GM12878 (cell line): Measurements from ENCODE around the gene MAPRE2. TPM values are rescaled to one million over a fixed set of nuclear protein-coding genes. Genes with fewer than 3 reads are reported as not detected.

Source experiments
- ATAC-seq: fragments of 200-7000 bp; cut with Tn5 transposase; 3 replicates; pipeline ENCODE4 v1.9.1; 2020; ENCODE audit warnings: mild to moderate bottlenecking, moderate library complexity
- BruUV-seq: library from RNA; stranded (reverse); fragments of 400-500 nt; replicated peaks from 2 replicates; lab custom pipeline; 2021; lab: Mats Ljungman, UMichigan
- CTCF ChIA-PET: fragments of 300-600 bp; sonication (Branson Sonifier 250); formaldehyde crosslinking; extraction: SDS; loops from one replicate; lab custom pipeline; 2021; ENCODE audit warnings: inconsistent platforms; lab: Yijun Ruan, JAX
- POLR2A ChIA-PET: fragments of 350-600 bp; formaldehyde crosslinking; extraction: SDS; loops from one replicate; lab custom pipeline; 2021; ENCODE audit warnings: inconsistent platforms; lab: Charles Lee
- RAD21 ChIA-PET: fragments of 300-600 bp; sonication (Branson Sonifier 250); formaldehyde crosslinking; loops from one replicate; lab custom pipeline; 2023; ENCODE audit warnings: antibody characterized with exemption; ENCODE audit not compliant: unreplicated experiment; lab: Charles Lee
- SMC1A ChIA-PET: fragments of 300-600 bp; sonication (Branson Sonifier 250); formaldehyde crosslinking; loops from one replicate; lab custom pipeline; 2023; ENCODE audit not compliant: unreplicated experiment, uncharacterized antibody; lab: Charles Lee
- DNase-seq: peaks from one replicate; pipeline ENCODE4 v3.0.0-alpha.2; 2011; ENCODE audit warnings: low read depth, low spot score
- FAIRE-seq: peaks from 3 replicates; lab custom pipeline; 2011; peaks lifted over from hg19 to GRCh38; lab: Jason Lieb, UNC
- H2AFZ ChIP-seq: 2 replicates; pipeline ENCODE4 v1.6.0; 2011; ENCODE audit warnings: low read depth, low read length, control low read depth; ENCODE audit not compliant: control insufficient read depth
- H3K27ac ChIP-seq: 2 replicates; pipeline ENCODE4 v1.5.1; 2011; ENCODE audit warnings: control low read depth; ENCODE audit not compliant: control insufficient read depth, insufficient read depth
- H3K27me3 ChIP-seq, 2 experiments: replicated peaks in 1 of 2; 2 replicates each; pipeline versions ENCODE4 v1.6.0 to v1.6.1; 2011; ENCODE audit warnings: low read length in 1 of 2; ENCODE audit not compliant: control insufficient read depth in 2 of 2, insufficient read depth in 2 of 2
- H3K36me3 ChIP-seq, 2 experiments: 2 replicates each; pipeline ENCODE4 v1.5.1; 2011; ENCODE audit warnings: low read length in 1 of 2; ENCODE audit not compliant: control insufficient read depth in 2 of 2, insufficient read depth in 2 of 2
- H3K4me1 ChIP-seq: 2 replicates; pipeline ENCODE4 v1.6.1; 2011; ENCODE audit warnings: mild to moderate bottlenecking, low read length, moderate library complexity, mixed read lengths; ENCODE audit not compliant: control insufficient read depth, insufficient read depth
- H3K4me2 ChIP-seq: 2 replicates; pipeline ENCODE4 v1.6.0; 2011; ENCODE audit warnings: control low read depth; ENCODE audit not compliant: control insufficient read depth, insufficient read depth
- H3K4me3 ChIP-seq: fragments of 200-600 bp; sonication (generic); 2 replicates; pipeline ENCODE4 v1.5.1; 2016
- H3K79me2 ChIP-seq: 2 replicates; pipeline ENCODE4 v1.6.0; 2011; ENCODE audit warnings: low read length; ENCODE audit not compliant: control insufficient read depth, insufficient read depth
- H3K9ac ChIP-seq: 2 replicates; pipeline ENCODE4 v1.8.0; 2011; ENCODE audit warnings: low read length, control low read depth, mixed read lengths; ENCODE audit not compliant: control insufficient read depth, insufficient read depth
- H3K9me3 ChIP-seq: replicated peaks from 3 replicates; pipeline ENCODE4 v1.5.1; 2011; ENCODE audit warnings: mild to moderate bottlenecking, low read length; ENCODE audit not compliant: control insufficient read depth, insufficient read depth
- H4K20me1 ChIP-seq: 2 replicates; pipeline ENCODE4 v1.6.0; 2011; ENCODE audit not compliant: control insufficient read depth, insufficient read depth
- TAF1 ChIP-seq: IDR thresholded peaks from 2 replicates; pipeline ENCODE4 v1.6.1; 2011; ENCODE audit warnings: mild to moderate bottlenecking, low read depth, low read length, borderline replicate concordance
- WGBS: methylation state at CpG from one replicate; pipeline ENCODE4 v1.1.6; 2016; ENCODE audit warnings: low lambda C conversion rate; ENCODE audit not compliant: insufficient replicate concordance, insufficient coverage; ENCODE audit errors: missing lambda C conversion rate; 5-methylcytosine and 5-hydroxymethylcytosine counted together
- in situ Hi-C: fragments of 300-500 bp; cut with MboI; formaldehyde crosslinking; loops from 9 replicates; pipeline ENCODE4 v1.14.3; 2018; ENCODE audit warnings: mixed read lengths
- intact Hi-C: fragments of 100-400 bp; cut with micrococcal nuclease; formaldehyde crosslinking; loops from one replicate; pipeline ENCODE4 v1.14.2; 2022; ENCODE audit not compliant: unreplicated experiment
- polyA plus RNA-seq, 11 experiments: library from polyadenylated mRNA; depleted of rRNA in 4 of 11; unstranded in 6 of 11; stranded (reverse) in 5 of 11; fragments of >200 nt; fragmentation: Nextera tagmentation in 4 of 11; fragmentation: Illumina TruSeq in 1 of 11; extraction: Ambion mirVana in 4 of 11; extraction: Trizol in 1 of 11; gene quantifications; 1 replicate in 1 of 11; 2 replicates in 10 of 11; pipeline versions ENCODE4 v1.2.1 to v1.2.3, GENCODE V29; 2011 to 2016; ENCODE audit warnings: inconsistent platforms in 2 of 11, missing spikeins in 2 of 11, low read depth in 1 of 11
- total RNA-seq, 4 experiments: library from RNA; depleted of rRNA in 3 of 4; stranded (reverse); fragments of >200 nt in 3 of 4; fragmentation: Illumina TruSeq in 1 of 4; extraction: Trizol in 1 of 4; gene quantifications; 2 replicates each; pipeline versions ENCODE4 v1.2.1 to v1.2.3, GENCODE V29; 2013 to 2021
- TF ChIP-seq, protein P1 (sequence below): fragments of 450-650 bp; IDR thresholded peaks from 2 replicates; pipeline ENCODE4 v1.6.1; 2016; ENCODE audit warnings: mild to moderate bottlenecking

Gene MAPRE2
- total and polyA plus RNA-seq, 10 of the 15 experiments (the other 5 are each of a cell fraction or from before 2014, with no cell fraction given), result 11.0 to 50.6 (median 24.0) TPM

DNA sequence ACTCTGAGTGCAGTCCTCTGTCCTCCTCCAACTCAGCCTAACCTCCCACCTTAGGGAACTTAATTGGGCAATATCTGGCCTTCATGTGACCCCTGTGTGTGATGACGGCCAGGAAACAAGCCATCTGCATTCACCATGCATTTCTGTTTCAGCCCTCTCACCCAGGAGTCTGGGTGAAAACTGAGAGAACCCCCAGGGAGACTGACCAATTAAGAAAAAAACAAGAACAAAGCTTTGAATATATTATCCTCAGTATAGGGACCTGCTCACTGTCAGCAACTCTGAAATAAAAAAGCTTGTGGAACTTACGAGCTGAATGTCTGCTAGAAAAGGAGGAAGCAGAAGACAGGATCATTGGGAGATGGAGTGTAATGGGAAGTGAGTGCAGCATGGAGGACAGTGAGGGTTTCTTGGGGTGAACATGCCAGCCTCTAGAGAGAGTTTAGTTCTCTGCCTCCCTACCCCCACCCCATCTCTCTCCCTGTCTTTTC, 9.5 kb downstream of the MAPRE2 start:
- in situ Hi-C loops, result no loop called here
- H3K9me3 ChIP-seq, result no peaks in the 10 kb centered on the region; the same call in 2 of the 3 replicates
- ATAC-seq (peak; percentile 43), DNase-seq (no peak), FAIRE-seq (no peak)
- peak overlapping the region; percentile 98 for H3K4me2 ChIP-seq
- H3K27ac ChIP-seq, result peak overlapping the region; percentile 94
- H4K20me1 ChIP-seq, result no peaks in the 10 kb centered on the region; the same call in 1 of the 2 replicates
- H3K36me3 ChIP-seq, result no peaks in the 10 kb centered on the region
- 42% methylated on average over 2 of the region's 2 CpGs for WGBS
- BruUV-seq, result no TSS peak
- ChIA-PET POLR2A (interaction anchor here (0.5 to 2.5 kb wide), 5 partner anchors 9 to 1083 kb away, joined by 7 to 12 read pairs (median 8); partner anchors contain the start of gene MAPRE2), SMC1A (interaction anchor here (0.7 to 3.1 kb wide), 12 partner anchors 9 to 121 kb away, joined by 3 to 25 read pairs (median 5); partner anchors contain the start of gene MAPRE2), CTCF (interaction anchor here (0.9 to 3.6 kb wide), 9 partner anchors 9 to 93 kb away, joined by 3 to 14 read pairs (median 5); partner anchors contain the start of gene MAPRE2), RAD21 (interaction anchor here (0.7 to 2.6 kb wide), 7 partner anchors 9 to 46 kb away, joined by 3 to 15 read pairs (median 4); partner anchors contain the start of gene MAPRE2)
- 0 out of 2 replicates have a peak, but pooled peaks have one; percentile 11 for TF ChIP-seq TAF1
- TF ChIP-seq, protein P1, sequence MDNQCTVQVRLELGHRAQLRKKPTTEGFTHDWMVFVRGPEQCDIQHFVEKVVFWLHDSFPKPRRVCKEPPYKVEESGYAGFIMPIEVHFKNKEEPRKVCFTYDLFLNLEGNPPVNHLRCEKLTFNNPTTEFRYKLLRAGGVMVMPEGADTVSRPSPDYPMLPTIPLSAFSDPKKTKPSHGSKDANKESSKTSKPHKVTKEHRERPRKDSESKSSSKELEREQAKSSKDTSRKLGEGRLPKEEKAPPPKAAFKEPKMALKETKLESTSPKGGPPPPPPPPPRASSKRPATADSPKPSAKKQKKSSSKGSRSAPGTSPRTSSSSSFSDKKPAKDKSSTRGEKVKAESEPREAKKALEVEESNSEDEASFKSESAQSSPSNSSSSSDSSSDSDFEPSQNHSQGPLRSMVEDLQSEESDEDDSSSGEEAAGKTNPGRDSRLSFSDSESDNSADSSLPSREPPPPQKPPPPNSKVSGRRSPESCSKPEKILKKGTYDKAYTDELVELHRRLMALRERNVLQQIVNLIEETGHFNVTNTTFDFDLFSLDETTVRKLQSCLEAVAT, result no peak
- H3K4me1 ChIP-seq, result peaks cover 20% of the 10 kb centered on the region
- peak overlapping the region; percentile 2; the same call in 1 of the 2 replicates for H3K9ac ChIP-seq
- peaks cover 56% of the 10 kb centered on the region for H3K79me2 ChIP-seq
- intact Hi-C loops, result no loop called here
- peak overlapping the region; percentile 43; the same call in 1 of the 2 replicates for H3K4me3 ChIP-seq
- H3K27me3 ChIP-seq, result no peaks in the 10 kb centered on the region
- peak overlapping the region; percentile 1 for H2AFZ ChIP-seq
